ENCODE results near the gene CXCL1.

DNA sequence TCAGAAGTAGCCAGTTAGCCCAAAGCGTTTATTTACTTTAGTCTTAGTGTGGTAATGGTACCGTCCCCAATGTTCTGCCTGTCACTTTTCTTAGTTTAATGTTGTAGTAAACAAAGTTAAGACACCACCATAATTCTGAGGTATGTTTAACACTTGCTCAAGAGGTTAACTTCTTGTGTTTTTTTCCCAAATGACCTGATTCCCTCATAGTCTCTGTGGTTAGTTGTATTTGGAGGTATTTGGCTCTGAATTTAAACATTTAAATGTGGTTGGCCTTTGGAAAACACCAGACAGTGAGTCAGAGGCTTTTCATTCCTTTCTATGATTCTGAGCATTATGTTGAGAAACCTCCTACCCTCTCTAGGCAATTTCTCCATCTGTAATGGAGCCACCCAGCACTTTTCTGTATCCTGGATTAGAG lies 47.9 kb downstream of the CXCL1 start:
- no peak for TF ChIP-seq EP300 (IDR thresholded peaks at IDR 0.05)
- TF ChIP-seq, protein P1, sequence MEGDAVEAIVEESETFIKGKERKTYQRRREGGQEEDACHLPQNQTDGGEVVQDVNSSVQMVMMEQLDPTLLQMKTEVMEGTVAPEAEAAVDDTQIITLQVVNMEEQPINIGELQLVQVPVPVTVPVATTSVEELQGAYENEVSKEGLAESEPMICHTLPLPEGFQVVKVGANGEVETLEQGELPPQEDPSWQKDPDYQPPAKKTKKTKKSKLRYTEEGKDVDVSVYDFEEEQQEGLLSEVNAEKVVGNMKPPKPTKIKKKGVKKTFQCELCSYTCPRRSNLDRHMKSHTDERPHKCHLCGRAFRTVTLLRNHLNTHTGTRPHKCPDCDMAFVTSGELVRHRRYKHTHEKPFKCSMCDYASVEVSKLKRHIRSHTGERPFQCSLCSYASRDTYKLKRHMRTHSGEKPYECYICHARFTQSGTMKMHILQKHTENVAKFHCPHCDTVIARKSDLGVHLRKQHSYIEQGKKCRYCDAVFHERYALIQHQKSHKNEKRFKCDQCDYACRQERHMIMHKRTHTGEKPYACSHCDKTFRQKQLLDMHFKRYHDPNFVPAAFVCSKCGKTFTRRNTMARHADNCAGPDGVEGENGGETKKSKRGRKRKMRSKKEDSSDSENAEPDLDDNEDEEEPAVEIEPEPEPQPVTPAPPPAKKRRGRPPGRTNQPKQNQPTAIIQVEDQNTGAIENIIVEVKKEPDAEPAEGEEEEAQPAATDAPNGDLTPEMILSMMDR (IDR thresholded peaks at IDR 0.05): no peak
- TF ChIP-seq POLR2A (IDR thresholded peaks at IDR 0.05): no peak

Data from ovary (tissue), 3 donors.